Stimulated activated memory B cell treated with anti-CD40 and anti-IgM and Interleukin-4, amounts not matched to agents 10 μg/mL and 1 μg/mL and 100 μg/mL, for 72 hours (primary cell): ENCODE measurements around the gene GDF11.

Source experiments
- ATAC-seq: fragments of 150-1000 bp; cut with Tn5 transposase; 2 replicates; pipeline ENCODE4 v1.10.0; 2021
- H3K27ac Mint-ChIP-seq: one replicate; pipeline ENCODE4 v1.8.0; 2022; ENCODE audit warnings: mild to moderate bottlenecking, mixed read lengths
- H3K27me3 Mint-ChIP-seq: one replicate; pipeline ENCODE4 v1.8.0; 2022; ENCODE audit warnings: mixed read lengths
- H3K36me3 Mint-ChIP-seq: one replicate; pipeline ENCODE4 v1.8.0; 2022; ENCODE audit warnings: mixed read lengths
- H3K4me1 Mint-ChIP-seq: one replicate; pipeline ENCODE4 v1.8.0; 2022; ENCODE audit warnings: mixed read lengths
- H3K4me3 Mint-ChIP-seq: one replicate; pipeline ENCODE4 v1.8.0; 2022; ENCODE audit warnings: mild to moderate bottlenecking, moderate library complexity, mixed read lengths
- H3K9me3 Mint-ChIP-seq: one replicate; pipeline ENCODE4 v1.8.0; 2022; ENCODE audit warnings: mixed read lengths

Gene GDF11

DNA sequence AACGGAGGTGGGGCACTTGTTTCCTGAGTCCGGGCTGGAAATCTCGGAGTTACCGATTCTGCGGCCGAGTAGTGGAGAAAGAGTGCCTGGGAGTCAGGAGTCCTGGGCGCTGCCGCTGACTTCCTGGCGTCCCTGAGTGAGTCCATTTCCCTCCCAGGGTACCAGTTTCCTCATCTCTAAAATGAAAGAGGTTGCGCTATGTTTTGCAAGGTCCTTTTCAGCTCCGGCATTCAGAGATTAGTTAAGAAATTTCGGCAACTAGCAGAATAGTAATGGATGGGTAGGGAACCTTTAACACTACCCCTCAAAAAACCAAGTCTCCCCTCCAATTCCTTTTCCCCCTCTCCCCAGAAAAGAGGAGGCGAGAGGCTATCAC lies 26.4 kb upstream of the GDF11 start:
- Mint-ChIP-seq H3K4me1 (peaks cover 38% of the 10 kb centered on the region), H3K9me3 (no peaks in the 10 kb centered on the region), H3K4me3 (peak overlapping the region; percentile 88), H3K36me3 (no peaks in the 10 kb centered on the region), H3K27me3 (no peaks in the 10 kb centered on the region), H3K27ac (peak overlapping the region; percentile 91)
- no peak for ATAC-seq

GRCh38 chr12:55717011-55718007 lies 25.6 kb upstream of the GDF11 start:
- peak overlapping the region; percentile 88 for H3K4me3 Mint-ChIP-seq
- no peak for ATAC-seq
- no peaks in the 10 kb centered on the region for H3K27me3 Mint-ChIP-seq
- H3K36me3 Mint-ChIP-seq: no peaks in the 10 kb centered on the region
- H3K27ac Mint-ChIP-seq: peak overlapping the region; percentile 91
- no peaks in the 10 kb centered on the region for H3K9me3 Mint-ChIP-seq
- peaks cover 38% of the 10 kb centered on the region for H3K4me1 Mint-ChIP-seq

- Mint-ChIP-seq H3K9me3 (no peaks in the 10 kb centered on the region), H3K27ac (no peak overlapping the region), H3K4me1 (peaks cover 38% of the 10 kb centered on the region), H3K36me3 (no peaks in the 10 kb centered on the region), H3K27me3 (no peaks in the 10 kb centered on the region), H3K4me3 (peak overlapping the region; percentile 88)
- ATAC-seq: no peak
These were observed 24.9 kb upstream of the GDF11 start for GRCh38 chr12:55718015-55718414.

GRCh38 chr12:55718624-55719275 lies 24.2 kb upstream of the GDF11 start:
- H3K36me3 Mint-ChIP-seq: no peaks in the 10 kb centered on the region
- H3K27ac Mint-ChIP-seq: peak overlapping the region; percentile 25
- no peaks in the 10 kb centered on the region for H3K27me3 Mint-ChIP-seq
- no peak overlapping the region for H3K4me3 Mint-ChIP-seq
- H3K4me1 Mint-ChIP-seq: peaks cover 38% of the 10 kb centered on the region
- no peak for ATAC-seq
- H3K9me3 Mint-ChIP-seq: no peaks in the 10 kb centered on the region

DNA sequence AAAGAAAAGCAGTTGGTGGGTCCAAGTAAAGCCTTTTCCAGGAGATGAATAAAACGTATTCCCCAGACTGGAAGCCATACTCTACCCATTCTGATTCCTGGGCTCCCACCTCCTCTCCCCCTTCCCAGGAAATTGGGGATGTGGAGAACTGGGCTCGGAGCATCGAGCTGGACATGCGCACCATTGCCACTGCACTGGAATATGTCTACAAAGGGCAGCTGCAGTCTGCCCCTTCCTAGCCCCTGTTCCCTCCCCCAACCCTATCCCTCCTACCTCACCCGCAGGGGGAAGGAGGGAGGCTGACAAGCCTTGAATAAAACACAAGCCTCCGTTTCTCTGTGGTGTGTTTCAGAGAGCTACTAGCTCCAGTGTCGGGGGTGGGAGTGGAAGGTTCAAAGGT lies 23.6 kb upstream of the GDF11 start:
- H3K9me3 Mint-ChIP-seq: no peaks in the 10 kb centered on the region
- ATAC-seq: no peak
- no peaks in the 10 kb centered on the region for H3K36me3 Mint-ChIP-seq
- no peak overlapping the region for H3K27ac Mint-ChIP-seq
- no peaks in the 10 kb centered on the region for H3K27me3 Mint-ChIP-seq
- peaks cover 38% of the 10 kb centered on the region for H3K4me1 Mint-ChIP-seq
- H3K4me3 Mint-ChIP-seq: no peak overlapping the region

DNA sequence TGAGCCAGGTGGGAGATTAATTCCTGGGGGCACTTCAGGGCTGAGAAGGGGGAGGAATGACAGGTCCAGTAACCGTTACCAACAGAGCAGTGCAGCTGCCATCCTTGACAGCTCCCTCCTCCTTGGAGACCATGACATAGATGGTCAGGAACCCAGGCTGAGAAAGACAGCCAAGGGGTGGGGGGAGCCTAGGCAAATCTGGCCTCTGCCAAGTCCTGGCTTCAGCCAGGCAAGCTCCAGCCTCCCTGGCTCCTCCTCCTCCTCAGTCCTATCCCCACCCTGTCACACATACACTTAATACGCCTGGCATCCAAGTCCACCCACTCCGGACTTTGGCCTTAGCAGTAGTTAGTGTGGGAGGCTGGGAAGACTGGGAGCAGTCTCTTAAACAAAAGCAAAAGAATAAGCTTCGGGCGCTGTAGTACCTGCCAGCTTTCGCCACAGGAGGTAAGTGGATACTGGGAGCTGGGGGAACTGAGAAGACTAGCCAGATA lies 22.8 kb upstream of the GDF11 start, which contains the start of gene RDH5:
Gene RDH5 (plus strand): TSS at position 323 of the 494 bp plus-strand sequence. CDS start 792 bp downstream, outside the sequence.
- Mint-ChIP-seq H3K4me1 (peaks cover 46% of the 10 kb centered on the region), H3K27me3 (no peaks in the 10 kb centered on the region), H3K27ac (no peak within 1 kb of the TSS)

GRCh38 chr12:55720894-55721444 lies 22.0 kb upstream of the GDF11 start:
- no peak overlapping the region for H3K4me3 Mint-ChIP-seq
- peaks cover 46% of the 10 kb centered on the region for H3K4me1 Mint-ChIP-seq
- no peak overlapping the region for H3K27ac Mint-ChIP-seq
- no peak for ATAC-seq
- H3K9me3 Mint-ChIP-seq: no peaks in the 10 kb centered on the region
- H3K36me3 Mint-ChIP-seq: peaks cover 14% of the 10 kb centered on the region
- H3K27me3 Mint-ChIP-seq: no peaks in the 10 kb centered on the region

More for the DNA sequence above, 22.8 kb upstream of the GDF11 start, which contains the start of gene RDH5:
- Mint-ChIP-seq H3K36me3 (peaks cover 6% of the 10 kb centered on the region), H3K4me3 (no peak within 1 kb of the TSS), H3K9me3 (no peaks in the 10 kb centered on the region)
- no peak for ATAC-seq

DNA sequence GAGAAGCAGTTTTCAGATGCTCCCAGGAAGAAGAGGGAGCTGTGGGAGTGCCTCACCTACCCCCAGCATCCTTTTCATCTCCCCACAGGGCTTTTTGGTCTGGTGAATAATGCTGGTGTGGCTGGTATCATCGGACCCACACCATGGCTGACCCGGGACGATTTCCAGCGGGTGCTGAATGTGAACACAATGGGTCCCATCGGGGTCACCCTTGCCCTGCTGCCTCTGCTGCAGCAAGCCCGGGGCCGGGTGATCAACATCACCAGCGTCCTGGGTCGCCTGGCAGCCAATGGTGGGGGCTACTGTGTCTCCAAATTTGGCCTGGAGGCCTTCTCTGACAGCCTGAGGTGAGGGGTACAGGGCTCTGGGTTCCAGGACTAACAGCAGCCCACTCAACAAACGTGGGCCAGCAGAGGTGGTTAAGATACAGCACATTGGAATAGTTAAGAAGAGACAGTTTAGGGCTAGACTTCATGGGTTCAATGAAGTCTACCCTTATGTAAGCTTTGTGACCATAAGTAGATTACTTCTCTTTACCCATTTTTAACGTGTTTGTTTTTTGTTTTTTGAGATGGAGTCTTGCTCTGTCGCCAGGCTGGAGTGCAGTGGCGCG lies 21.2 kb upstream of the GDF11 start:
- Mint-ChIP-seq H3K27ac (no peak overlapping the region), H3K27me3 (no peaks in the 10 kb centered on the region), H3K36me3 (peaks cover 15% of the 10 kb centered on the region), H3K4me3 (no peak overlapping the region), H3K4me1 (peaks cover 41% of the 10 kb centered on the region), H3K9me3 (no peaks in the 10 kb centered on the region)
- no peak for ATAC-seq

GRCh38 chr12:55722948-55723347 lies 20.0 kb upstream of the GDF11 start:
- ATAC-seq: no peak

GRCh38 chr12:55723516-55724225 lies 19.3 kb upstream of the GDF11 start:
- Mint-ChIP-seq H3K27me3 (no peaks in the 10 kb centered on the region), H3K27ac (no peak overlapping the region), H3K4me1 (peaks cover 36% of the 10 kb centered on the region), H3K9me3 (no peaks in the 10 kb centered on the region), H3K36me3 (peaks cover 15% of the 10 kb centered on the region), H3K4me3 (no peak overlapping the region)
- ATAC-seq: no peak

More at GRCh38 chr12:55722948-55723347, 20.0 kb upstream of the GDF11 start:
- H3K27ac Mint-ChIP-seq: no peak overlapping the region
- H3K9me3 Mint-ChIP-seq: no peaks in the 10 kb centered on the region
- H3K4me3 Mint-ChIP-seq: no peak overlapping the region
- H3K36me3 Mint-ChIP-seq: peaks cover 15% of the 10 kb centered on the region
- no peaks in the 10 kb centered on the region for H3K27me3 Mint-ChIP-seq
- H3K4me1 Mint-ChIP-seq: peaks cover 41% of the 10 kb centered on the region

- Mint-ChIP-seq H3K4me1 (peaks cover 32% of the 10 kb centered on the region), H3K27ac (no peak overlapping the region)
- peak; percentile 38 for ATAC-seq
These were observed 18.5 kb upstream of the GDF11 start for GRCh38 chr12:55724226-55724939.

DNA sequence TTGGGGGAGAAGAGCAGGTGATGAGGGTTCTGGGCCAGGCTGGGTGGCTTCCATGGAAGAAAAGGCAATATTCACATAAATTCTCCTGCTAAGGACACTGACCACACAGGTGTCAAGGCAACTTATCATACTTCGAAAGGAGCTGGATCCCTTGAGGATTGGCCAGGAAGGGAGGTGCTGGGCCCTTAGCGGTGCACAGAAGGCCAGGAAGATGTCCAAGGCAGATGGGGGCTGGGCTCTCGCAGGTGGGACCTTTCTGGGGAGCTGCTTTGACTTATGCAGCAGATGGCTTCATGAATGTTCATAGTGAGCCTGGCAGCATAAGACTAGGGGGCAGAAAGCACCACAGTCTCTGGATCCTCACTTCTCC lies 18.0 kb upstream of the GDF11 start:
- no peaks in the 10 kb centered on the region for H3K27me3 Mint-ChIP-seq
- peaks cover 15% of the 10 kb centered on the region for H3K36me3 Mint-ChIP-seq
- no peaks in the 10 kb centered on the region for H3K9me3 Mint-ChIP-seq
- no peak for ATAC-seq
- H3K27ac Mint-ChIP-seq: no peak overlapping the region
- no peak overlapping the region for H3K4me3 Mint-ChIP-seq
- peaks cover 37% of the 10 kb centered on the region for H3K4me1 Mint-ChIP-seq

More at GRCh38 chr12:55724226-55724939, 18.5 kb upstream of the GDF11 start:
- H3K4me3 Mint-ChIP-seq: no peak overlapping the region
- H3K9me3 Mint-ChIP-seq: no peaks in the 10 kb centered on the region
- no peaks in the 10 kb centered on the region for H3K27me3 Mint-ChIP-seq
- peaks cover 15% of the 10 kb centered on the region for H3K36me3 Mint-ChIP-seq

DNA sequence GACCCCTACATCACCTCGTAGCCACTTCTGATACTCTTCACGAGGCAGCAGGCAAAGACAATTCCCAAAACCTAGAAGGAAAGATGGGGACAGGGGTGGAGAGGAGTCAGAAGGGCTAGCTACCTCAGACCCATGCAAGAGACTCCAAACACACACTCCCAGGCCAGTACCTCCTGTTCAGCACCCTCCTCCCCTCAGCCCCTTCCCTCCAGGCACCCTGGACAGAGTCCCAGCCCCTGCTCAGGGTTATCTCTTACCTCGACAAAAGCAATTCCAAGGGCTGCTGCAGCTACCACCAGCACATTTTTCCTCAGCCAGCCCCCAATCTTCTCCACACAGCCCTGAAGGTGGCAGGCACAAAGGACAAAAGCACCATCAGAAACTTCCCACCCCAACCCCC lies 17.4 kb upstream of the GDF11 start:
- Mint-ChIP-seq H3K27me3 (no peaks in the 10 kb centered on the region), H3K4me3 (no peak overlapping the region), H3K36me3 (peaks cover 15% of the 10 kb centered on the region), H3K27ac (peak overlapping the region; percentile 28), H3K4me1 (peaks cover 43% of the 10 kb centered on the region), H3K9me3 (no peaks in the 10 kb centered on the region)
- ATAC-seq: no peak

DNA sequence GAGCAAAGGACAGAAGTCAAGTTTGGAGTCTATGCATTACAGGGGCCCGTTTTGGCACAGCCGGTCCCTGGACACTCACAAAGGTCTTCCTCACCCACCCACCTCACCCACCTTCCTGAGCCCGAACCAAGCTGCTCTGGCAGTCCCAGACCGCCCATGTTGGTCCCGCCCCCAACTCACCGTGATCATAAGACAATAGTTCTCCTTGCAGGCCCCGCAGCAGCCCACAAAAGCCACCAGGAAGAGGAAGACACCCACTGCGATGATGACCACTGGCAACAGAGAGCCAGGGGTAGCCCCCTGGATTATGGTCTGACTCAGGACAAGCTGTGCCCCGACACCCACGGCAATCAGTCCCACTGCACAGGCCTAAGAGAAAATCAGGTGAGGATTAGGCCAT lies 16.0 kb upstream of the GDF11 start:
- Mint-ChIP-seq H3K27me3 (no peaks in the 10 kb centered on the region), H3K4me1 (peaks cover 46% of the 10 kb centered on the region)

More for the DNA sequence above, 16.0 kb upstream of the GDF11 start:
- H3K36me3 Mint-ChIP-seq: peaks cover 15% of the 10 kb centered on the region
- H3K27ac Mint-ChIP-seq: peak overlapping the region; percentile 91
- H3K4me3 Mint-ChIP-seq: peak overlapping the region; percentile 85
- H3K9me3 Mint-ChIP-seq: no peaks in the 10 kb centered on the region
- ATAC-seq: no peak
